ENCODE results near the gene NOP53.
"Not testable (repeated sequence)": the region's sequence is repeated elsewhere in the genome, so short reads cannot be mapped to it uniquely, and the experiment has no call there.

The NOP53 gene

DNA sequence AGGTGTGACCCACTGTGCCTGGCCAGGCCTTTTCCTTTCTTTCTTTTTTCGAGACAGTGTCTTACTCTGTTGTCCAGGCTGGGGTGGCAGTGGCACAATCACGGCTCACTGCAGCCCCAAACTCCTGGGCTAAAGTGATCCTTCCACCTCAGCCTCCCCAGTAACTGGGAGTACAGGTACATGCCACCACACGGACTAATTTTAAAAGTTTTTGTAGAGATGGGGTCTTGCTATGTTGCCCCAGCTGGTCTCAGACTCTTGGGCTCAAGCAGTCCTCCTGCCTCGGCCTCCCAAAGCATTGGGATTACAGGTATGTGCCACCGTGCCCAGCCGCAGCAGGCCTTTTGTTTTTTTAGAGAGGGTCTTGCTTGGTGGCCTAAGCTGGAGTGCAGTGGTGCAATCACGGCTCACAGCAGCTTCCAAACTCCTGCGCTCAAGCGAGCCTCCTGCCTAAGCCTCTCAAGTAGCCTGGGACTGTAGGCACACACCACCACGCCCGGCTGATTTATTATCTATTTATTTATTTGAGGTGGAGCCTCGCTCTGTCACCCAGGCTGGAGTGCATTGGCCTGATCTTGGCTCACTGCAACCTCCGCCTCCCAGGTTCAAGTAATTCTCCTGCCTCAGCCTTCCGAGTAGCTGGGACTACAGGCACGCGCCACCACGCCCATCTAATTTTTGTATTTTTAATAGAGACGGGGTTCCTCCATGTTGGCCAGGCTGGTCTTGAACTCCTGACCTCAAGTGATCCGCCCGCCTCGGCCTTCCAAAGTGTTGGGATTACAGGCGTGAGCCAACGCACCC lies 32.1 kb downstream of the NOP53 start:
- DNase-seq (ENCODE audit: low read depth in 2 of 2): not testable (repeated sequence)

DNA sequence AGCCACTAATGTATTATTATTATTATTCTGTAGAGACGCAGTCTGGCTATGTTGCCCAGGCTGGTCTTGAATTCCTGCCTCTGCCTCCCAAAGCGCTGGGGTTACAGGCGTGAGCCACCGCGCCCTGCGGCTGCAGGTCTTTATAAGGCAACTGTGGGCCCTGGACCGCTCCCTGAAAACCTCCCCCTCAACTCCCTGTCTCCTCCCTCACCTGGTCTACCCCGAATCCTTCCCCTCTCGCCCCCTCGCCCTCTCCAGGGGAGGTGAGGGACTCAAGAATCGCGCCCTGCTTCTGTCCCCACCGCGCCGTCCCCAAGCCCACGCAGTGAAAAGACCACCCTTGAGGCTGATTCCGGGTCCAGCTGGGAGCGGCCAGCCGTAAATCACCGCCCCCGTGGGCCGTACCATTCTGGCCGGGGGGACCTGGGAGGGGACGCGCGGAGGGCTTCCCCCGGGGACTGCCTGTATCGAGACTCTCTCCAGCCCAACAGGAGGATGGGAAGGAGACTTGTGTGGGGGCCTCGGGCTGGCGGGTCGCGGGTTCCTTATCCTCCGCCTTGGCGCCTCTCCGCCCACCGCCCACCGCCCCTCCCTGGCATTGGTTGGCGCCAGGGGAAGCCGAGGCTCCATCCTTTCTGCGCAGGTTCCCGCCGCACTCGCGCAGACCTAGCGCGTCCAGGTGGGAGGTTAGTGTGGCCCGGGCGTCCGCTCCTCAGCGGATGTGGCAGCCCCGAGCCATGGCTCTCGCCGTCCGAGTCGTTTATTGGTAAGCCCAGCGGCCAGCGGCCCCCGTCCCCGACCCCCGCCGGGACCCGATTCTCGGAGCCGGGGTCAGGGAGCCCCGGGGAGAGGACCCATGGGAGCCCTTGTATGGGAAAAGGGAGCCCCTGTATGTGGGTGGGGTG lies 33.0 kb downstream of the NOP53 start, which contains the start of gene SELENOW:
SELENOW (plus strand) TSS at position 655 of the 905 bp plus-strand sequence; CDS start at position 738, 83 bp downstream.
- peak; percentile 52 to 64 for DNase-seq (ENCODE audit: low read depth in 2 of 2)

DNA sequence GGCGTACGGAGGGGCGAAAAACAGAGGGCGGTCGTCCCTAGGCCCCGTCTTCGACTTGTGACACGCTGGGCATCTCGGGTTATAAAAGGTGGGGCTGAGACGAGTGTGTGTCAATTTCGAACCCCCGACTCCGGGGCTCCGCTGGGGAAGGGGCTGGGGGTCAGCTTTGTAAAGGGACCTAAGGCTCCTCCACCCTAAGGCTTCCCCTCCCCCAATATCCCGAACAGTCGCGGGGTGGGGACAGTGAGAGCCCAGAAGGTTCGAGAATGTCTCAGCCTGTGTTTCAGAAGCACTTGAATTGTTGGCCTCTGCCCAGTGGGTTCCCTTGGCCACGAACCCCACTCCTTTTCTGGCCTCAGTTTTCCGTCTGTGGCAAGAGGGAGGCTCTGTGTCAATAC lies 33.6 kb downstream of the NOP53 start:
- no peak for DNase-seq (ENCODE audit: low read depth in 2 of 2)

DNA sequence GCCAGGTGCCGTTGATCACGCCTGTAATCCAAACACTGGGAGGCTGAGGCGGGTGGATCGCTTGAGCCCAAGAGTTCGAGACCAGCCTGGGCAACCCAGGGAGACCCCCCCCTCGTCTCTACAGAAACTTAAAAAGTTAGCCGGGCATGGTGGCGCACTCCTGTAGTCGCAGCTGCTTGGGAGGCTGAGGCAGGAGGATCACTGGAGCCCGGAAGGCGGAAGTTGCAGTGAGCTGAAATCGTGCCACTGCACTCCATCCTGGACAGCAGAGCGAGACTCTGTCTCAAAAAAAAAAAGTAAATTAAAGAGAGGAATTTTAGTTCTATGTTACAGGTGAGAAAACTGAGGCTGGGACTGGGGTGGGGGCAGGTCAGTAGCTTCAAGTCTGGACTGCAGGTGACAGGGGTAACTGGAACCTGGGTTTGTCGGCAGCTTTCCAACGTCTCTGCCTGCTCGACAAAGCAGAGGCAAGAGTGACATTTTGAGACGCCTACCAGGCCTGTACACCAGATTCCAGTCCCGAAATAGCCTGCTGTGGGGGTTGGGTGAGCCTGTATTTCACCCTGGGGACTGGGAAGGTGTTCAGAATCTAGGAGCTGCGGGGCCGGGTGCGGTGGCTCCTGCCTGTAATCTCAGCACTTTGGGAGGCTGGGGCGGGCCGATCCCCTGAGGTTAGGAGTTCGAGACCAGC lies 34.3 kb downstream of the NOP53 start:
- DNase-seq (ENCODE audit: low read depth in 2 of 2): no peak

DNA sequence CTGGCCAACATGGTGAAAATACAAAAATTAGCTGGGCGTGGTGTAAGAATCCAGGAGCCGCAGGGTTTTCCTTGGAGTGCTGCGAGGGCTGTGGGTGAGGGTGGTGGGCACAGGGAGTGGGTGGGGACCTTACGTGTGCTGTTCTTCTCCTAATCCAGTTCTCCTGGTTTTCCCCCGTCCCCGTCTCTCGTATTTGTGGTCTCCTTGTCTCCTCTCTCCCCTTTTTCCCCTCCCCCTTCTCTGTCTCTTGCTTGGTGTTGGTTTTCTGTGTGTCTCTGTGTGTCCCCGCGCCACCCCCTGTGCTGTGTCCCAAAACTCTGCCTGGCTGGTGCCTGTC lies 34.8 kb downstream of the NOP53 start:
- no peak for DNase-seq (ENCODE audit: low read depth in 2 of 2)

DNA sequence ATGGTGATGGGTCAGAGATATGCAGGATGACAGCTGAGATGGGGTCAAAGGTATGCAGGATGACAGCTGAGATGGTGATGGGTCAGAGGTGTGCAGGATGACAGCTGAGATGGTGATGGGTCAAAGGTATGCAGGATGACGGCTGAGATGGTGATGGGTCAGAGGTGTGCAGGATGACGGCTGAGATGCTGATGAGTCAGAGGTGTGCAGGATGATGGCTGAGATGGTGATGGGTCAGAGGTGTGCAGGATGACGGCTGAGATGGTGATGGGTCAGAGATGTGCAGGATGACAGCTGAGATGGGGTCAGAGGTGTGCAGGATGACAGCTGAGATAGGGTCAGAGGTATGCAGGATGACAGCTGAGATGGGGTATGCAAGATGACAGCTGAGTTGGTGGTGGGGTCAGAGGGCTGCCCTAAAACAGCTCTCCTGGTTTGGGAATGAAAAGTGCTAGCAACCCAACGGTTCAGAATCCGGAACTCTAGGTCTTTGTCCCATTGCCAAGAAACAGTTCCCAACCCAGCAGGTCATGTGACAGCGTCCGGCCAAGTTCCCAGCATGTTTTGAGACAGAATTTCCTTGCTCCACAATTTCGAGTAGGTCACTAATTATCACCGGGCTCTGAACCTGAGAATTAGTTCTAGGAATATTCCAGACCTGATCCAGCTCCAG lies 36.4 kb downstream of the NOP53 start:
- no peak for DNase-seq (ENCODE audit: low read depth in 2 of 2)

DNA sequence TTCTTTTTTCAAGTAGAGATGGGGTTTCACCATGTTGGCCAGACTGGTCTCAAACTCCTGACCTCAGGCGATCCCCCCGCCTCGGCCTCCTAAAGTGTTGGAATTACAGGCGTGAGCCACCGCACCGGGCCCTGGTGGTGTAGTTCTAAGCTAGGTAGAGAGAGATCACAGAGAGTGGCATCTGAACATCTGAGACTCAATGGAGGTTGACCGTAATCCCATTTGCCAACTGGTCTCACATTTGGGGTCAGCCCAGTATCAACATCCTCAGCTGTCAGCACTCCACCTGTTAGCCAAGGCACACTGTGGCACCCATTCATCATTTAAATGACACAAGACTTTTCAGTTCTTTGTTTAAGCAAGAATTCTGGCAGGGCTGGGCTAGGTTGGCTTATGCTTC lies 41.2 kb downstream of the NOP53 start:
- DNase-seq (ENCODE audit: low read depth in 2 of 2): no peak

DNA sequence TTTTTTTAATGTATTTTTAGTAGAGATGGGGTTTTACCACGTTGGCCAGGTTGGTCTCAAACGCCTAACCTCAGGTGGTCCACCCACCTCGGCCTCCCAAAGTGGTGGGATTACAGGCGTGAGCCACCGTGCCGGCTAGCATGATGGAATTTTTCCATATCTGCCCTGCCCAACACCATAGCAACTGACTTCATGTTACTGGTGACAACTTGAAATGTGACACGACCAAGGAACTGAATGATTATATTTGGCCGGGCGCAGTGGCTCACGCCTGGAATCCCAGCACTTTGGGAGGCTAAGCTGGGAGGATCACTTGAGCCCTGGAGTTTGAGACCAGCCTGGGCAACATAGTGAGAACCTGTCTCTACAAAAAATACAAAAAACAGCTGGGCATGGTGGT lies 42.0 kb downstream of the NOP53 start:
- not testable (repeated sequence) for DNase-seq (ENCODE audit: low read depth in 2 of 2)

DNA sequence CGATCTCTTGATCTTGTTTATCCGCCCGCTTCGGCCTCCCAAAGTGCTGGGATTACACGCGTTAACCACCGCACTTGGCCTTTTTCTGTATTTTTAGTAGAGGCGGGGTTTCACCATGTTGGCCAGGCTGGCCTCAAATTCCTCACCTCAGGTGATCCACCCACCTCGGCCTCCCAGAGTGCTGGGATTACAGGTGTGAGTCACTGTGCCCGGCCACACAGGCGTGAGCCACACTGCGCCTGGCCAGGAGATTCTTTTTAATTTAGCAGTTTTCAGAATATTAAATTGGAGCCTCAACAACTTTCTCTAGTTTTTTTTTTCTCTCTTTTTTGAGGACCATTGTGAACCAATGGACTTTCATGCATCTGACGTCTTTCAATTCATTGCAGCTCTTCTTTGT lies 44.5 kb downstream of the NOP53 start:
- not testable (repeated sequence) for DNase-seq (ENCODE audit: low read depth in 2 of 2)

DNA sequence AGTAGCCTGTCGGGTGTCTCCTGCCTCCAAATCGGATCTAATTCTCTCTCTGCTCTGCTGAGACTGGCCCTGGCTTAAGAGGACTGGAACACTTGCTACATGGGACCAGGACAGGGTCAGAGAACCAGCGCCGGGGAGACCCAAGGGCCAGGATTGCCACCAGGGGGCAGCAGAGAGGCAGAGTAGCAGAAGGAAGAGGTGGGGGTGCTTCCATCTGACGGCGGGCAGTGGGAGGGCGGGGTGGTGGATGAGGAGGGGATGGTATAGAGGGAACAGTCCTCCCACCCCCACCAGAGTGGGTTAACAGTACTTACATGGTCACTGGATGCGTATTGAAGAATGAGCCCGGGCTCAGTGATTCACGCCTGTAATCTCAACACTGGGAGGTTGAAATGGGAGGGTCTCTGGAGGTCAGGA lies 45.1 kb downstream of the NOP53 start:
- DNase-seq (ENCODE audit: low read depth in 2 of 2): peak; percentile 63 to 64

DNA sequence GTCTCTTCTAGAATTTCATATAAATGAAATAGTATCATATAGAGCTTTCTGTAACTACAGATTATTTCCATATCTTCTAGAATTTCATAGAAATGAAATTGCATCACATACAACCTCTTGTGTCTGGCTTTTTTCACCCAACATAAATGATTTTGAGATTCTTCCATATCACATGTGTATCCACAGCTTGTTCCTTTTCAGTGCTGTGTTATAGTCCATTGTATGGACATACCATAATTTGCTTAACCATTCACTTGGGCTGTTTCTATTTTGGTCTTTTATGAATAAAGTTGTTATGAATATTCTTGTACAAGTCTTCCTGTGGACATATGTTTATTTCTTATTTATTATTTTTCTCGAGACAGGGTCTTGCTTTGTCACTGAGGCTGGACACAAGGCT lies 47.3 kb downstream of the NOP53 start:
- DNase-seq (ENCODE audit: low read depth in 2 of 2): no peak

DNA sequence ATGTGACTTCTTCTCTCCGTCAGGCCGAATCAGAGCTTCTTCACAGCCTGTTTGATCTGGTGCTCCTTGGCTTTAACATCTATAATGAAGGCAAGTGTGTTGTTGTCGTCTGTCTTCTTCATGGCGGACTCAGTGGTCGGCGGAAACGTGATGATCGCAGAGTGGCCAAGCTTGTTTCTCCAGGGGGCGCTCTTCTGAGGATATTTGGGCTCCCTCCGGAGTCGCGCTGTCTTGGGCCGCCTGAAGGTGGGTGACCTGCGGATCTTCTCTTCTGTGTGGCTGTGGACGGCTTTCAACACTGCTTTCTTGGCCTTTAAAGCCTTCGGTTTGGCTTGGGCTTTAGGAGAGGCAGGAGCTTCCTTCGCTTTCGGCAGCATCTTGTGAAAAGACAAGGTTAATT lies 49.2 kb downstream of the NOP53 start:
- no peak for DNase-seq (ENCODE audit: low read depth in 2 of 2)

DNA sequence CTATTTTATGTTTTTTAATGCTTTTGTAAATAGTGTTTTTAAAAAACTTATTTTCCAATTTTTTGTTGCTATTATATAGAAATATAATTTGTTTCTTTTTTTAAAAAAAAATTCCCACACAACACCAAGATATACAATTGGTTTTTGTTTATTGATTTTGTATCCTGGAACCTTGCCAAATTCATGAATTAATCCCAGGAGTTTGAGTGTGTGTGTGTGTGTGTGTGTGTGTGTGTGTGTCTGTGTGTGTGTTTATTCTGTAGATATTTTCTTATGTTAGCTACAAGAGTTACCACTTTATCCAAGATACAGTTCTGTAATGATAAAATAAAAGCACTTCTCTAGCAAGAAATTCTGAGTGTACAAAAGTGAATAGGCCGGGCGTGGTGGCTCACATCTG lies 51.4 kb downstream of the NOP53 start:
- DNase-seq (ENCODE audit: low read depth in 2 of 2): no peak

DNA sequence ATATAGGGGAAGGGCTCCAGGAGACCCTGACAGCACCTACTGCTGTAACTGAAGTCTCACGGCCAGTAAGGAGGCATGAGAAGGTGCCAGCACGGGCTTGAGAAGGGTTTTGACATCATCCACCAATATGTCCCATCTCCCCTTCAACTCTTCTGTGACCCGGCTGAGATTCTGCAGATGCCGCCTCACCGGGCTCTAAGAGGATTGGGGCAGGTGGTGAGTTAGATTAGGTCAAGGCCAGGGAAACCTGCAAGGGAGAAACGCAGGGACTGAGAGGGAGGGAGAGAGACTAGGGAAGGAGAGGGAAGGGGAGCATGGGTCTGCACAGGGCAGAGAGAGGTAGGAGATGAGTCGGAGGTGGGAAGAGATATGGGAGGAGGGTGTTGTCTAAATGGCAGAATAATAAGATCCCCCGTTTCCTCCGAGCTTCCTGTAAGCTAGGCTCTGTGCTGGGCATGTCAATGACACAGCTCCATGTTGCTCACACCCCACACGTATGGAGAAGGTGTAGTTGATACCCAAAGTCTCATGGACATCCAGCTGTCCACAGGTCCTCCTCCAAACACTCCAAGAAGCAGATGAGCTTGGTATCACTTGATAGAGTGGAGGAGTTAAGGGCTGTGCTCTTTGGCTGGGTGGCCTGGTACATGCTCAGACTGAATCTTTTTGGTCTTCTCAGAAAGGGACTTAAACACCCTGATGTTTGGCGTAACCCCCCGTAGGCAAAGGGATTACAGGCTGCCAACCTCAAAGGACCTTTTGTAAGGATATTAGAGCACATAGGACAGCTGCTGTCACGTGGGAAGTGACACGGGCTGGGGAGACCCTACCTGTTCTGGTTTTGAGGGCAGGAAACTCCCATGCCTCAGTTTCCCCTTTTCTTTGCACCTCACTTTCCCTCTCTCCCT lies 52.9 kb downstream of the NOP53 start:
- DNase-seq (ENCODE audit: low read depth in 2 of 2): no peak

DNA sequence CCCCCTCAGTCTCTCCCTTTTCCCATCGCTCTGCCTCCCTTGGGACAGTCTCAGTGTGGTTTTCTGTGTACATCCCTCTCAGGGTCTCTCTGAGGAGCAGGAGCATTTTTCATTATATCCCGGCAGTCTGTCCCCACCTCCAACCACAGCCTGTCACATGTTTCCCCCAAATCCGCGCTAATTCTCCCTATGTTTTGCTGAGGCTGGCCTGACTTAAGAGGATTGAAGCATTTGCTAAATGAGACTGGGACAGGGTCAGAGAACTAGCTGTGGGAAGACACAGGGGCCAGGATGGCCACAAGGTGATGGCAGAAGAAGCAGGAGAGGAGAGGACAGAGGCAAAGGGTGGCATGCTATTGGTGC lies 53.5 kb downstream of the NOP53 start:
- DNase-seq (ENCODE audit: low read depth in 2 of 2): no peak

DNA sequence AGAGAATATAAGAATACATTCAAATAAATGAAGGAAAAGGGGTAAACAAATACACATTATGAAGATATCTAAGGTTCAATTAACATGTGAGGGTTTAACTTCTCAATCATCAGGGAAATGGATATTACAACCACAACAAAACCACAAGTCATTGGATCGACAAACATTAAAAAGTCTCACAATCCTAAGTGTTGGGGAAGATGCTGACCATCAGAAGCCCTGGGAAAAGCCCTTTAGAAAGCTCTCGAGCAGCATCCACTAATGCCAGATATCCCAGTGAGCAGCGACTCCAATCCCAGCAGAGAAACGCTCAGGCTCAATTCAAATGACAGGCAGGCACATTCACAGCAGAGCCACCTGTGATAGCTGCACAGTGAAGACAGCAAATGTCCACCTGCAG lies 55.9 kb downstream of the NOP53 start:
- no peak for DNase-seq (ENCODE audit: low read depth in 2 of 2)

DNA sequence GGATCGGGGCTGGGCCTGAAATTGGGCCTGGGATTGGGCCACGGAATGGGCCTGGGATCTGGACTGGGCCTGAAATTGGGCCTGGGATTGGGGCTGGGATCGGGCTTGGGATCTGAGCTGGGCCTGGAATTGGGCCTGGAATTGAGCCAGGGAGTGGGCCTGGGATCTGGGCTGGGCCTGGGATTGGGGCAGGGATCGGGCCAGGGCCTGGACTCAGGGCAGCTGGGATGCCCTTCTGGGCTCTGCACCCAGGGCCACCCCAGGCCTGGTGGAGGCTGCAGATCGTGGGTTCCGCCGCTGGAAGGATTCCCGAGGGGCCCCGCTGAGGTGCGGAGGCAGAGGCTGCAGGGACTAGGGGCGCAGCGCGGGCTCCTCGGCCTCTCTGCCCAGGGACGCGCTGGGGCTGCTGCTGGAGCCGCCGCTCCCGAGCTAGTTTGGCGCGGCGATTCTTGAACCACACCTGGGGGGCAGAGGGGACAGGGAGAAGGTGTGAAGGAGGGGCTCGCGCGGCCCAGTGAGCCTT lies 57.2 kb downstream of the NOP53 start:
- no peak for DNase-seq (ENCODE audit: low read depth in 2 of 2)

DNA sequence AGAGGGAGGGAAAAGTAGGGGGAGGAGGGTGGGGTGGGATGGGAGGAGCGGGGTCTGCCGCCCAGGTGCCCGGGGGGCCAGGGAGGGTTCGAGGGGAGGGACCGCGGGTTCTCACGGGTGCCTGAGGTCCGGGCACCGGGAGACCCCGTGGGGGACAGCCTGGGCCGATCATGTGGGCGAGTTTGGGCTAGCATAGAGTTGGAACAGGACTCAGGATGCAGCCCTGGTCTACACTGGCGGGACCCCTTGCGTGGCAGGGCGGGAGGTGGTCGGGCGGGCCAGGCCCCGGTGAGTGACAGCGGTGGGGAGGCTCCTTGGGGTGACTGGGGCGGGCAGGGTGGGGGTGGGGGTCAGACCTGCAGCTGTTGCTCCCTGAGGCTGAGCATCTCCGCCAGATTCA lies 57.8 kb downstream of the NOP53 start:
- DNase-seq (ENCODE audit: low read depth in 2 of 2): not testable (repeated sequence)

DNA sequence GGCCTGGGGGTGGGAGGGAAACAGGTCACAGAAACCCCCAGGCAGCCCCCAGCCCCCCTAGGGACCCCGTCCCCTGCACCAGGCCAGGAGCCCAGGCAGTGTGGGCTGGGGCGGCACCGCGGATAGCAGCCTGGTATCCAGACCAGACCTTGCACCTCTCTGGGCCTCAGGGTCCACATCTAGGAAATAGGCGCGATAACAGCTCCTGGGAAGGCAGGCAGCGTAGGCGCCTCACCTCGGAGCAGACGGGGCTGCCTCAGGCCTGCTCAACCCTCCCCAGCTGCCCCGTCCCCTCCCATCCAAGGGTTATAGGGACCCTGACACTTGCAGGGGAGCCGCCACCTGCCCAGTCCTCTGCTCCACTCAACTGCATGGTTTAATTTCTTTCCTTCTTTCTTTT lies 58.3 kb downstream of the NOP53 start:
- not testable (repeated sequence) for DNase-seq (ENCODE audit: low read depth in 2 of 2)

DNA sequence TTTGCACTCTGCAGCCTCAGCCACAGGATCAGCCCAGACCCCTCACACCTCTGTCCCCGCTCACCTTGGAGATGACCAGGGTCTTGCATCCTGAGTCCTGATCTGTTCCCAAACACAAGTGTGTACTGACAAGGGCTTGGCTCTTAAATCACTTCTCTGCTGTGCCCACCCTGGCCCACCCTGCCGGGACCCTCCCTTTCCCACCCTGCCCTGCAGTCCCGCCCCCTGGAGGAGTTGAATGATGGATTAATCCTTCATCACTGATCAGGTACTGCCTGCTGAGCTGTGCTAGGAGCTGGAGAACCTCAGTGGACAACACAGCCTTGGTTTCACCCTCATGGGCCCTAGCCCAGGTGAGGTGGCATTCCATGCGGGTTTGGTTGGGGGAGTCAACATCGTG lies 59.1 kb downstream of the NOP53 start, which contains the start of gene TPRX1:
TPRX1 (minus strand) TSS at position 101 of the 400 bp plus-strand sequence; CDS start at position 89, 12 bp downstream.
- not testable (repeated sequence) for DNase-seq (ENCODE audit: low read depth in 2 of 2)
